Fibroblast of pulmonary artery (primary cell): Measurements from ENCODE around the gene S100A4.

Experiments
- DNase-seq: peaks from one replicate; pipeline ENCODE4 v3.0.0-alpha.2; 2010; ENCODE audit warnings: low read depth
- H3K4me3 ChIP-seq: replicated peaks from 2 replicates; pipeline ENCODE4 v1.5.1; 2011; ENCODE audit warnings: low read depth, mild to moderate bottlenecking, control low read depth, low read length, moderate library complexity
- TF ChIP-seq, protein P1 (sequence below): IDR thresholded peaks from 2 replicates; pipeline ENCODE4 v1.5.1; 2011; ENCODE audit warnings: mild to moderate bottlenecking, control low read depth, low read length, inconsistent platforms; ENCODE audit errors: missing control alignments

Gene S100A4

DNA sequence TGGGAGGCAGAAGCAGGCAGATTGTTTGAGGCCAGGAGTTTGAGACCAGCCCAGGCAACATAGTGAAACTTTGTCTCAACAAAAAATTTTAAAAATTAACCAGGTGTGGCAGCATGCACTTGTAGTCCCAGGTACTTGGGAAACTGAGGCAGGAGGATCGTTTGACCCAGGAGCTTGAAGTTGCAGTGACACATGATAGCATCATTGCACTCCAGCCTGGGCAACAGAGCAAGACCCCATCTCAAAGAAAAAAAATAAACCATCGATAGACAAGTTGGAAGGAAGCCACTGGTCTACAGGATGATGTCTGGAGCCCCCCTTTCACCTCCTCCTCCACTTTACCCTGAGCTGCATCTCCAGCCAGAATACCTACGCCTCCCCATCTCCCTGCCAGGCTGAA, 26.4 kb downstream of the S100A4 start:
- TF ChIP-seq, protein P1, sequence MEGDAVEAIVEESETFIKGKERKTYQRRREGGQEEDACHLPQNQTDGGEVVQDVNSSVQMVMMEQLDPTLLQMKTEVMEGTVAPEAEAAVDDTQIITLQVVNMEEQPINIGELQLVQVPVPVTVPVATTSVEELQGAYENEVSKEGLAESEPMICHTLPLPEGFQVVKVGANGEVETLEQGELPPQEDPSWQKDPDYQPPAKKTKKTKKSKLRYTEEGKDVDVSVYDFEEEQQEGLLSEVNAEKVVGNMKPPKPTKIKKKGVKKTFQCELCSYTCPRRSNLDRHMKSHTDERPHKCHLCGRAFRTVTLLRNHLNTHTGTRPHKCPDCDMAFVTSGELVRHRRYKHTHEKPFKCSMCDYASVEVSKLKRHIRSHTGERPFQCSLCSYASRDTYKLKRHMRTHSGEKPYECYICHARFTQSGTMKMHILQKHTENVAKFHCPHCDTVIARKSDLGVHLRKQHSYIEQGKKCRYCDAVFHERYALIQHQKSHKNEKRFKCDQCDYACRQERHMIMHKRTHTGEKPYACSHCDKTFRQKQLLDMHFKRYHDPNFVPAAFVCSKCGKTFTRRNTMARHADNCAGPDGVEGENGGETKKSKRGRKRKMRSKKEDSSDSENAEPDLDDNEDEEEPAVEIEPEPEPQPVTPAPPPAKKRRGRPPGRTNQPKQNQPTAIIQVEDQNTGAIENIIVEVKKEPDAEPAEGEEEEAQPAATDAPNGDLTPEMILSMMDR, result no peak
- DNase-seq, result no peak
- H3K4me3 ChIP-seq, result no peak overlapping the region

GRCh38 chr1:153515504-153516394, 29.9 kb downstream of the S100A4 start:
- TF ChIP-seq, protein P1, result no peak
- H3K4me3 ChIP-seq, result no peak overlapping the region
- no peak for DNase-seq

- TF ChIP-seq, protein P1, result no peak
- no peak overlapping the region for H3K4me3 ChIP-seq
- DNase-seq, result no peak
Measured at GRCh38 chr1:153513666-153514065, 31.9 kb downstream of the S100A4 start.

- TF ChIP-seq, protein P1, result no peak
- no peak for DNase-seq
- no peak overlapping the region for H3K4me3 ChIP-seq
Measured at GRCh38 chr1:153513023-153513422, 32.6 kb downstream of the S100A4 start.

DNA sequence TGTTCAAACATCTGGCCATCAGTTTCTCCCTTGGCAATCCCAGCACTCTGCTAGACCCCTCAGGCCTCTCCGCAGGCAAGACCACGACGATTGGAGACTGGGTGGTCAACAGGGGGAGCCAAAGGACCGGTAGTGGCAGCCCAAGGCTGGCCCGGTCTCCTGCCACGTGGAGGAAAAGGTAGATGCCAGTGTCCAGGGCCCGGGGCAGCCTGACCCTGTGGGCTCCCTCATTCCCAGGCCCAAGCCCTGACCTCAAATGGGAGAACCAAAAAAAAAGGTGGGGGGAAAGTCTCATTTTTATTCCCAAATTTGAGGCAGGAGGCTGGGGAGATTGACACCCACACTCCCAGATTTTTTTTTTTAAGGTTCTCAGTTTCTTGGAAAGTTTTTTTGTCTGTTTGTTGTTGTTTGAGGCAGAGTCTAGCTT, 34.6 kb downstream of the S100A4 start:
- no peak overlapping the region for H3K4me3 ChIP-seq
- peak; percentile 83 for DNase-seq
- TF ChIP-seq, protein P1, result peak; percentile 92

- DNase-seq, result no peak
Measured at GRCh38 chr1:153509729-153510354, 35.8 kb downstream of the S100A4 start.

More at GRCh38 chr1:153509729-153510354, 35.8 kb downstream of the S100A4 start:
- no peak overlapping the region for H3K4me3 ChIP-seq
- TF ChIP-seq, protein P1, result peak; percentile 62
